ENCODE data around the gene COTL1. TPM values are rescaled to one million over a fixed set of nuclear protein-coding genes. Genes with fewer than 3 reads are reported as not detected.

COTL1 gene
- total RNA-seq, 4 donors from 2014 or later: 34.5 to 42.9 (median 40.7) TPM

DNA sequence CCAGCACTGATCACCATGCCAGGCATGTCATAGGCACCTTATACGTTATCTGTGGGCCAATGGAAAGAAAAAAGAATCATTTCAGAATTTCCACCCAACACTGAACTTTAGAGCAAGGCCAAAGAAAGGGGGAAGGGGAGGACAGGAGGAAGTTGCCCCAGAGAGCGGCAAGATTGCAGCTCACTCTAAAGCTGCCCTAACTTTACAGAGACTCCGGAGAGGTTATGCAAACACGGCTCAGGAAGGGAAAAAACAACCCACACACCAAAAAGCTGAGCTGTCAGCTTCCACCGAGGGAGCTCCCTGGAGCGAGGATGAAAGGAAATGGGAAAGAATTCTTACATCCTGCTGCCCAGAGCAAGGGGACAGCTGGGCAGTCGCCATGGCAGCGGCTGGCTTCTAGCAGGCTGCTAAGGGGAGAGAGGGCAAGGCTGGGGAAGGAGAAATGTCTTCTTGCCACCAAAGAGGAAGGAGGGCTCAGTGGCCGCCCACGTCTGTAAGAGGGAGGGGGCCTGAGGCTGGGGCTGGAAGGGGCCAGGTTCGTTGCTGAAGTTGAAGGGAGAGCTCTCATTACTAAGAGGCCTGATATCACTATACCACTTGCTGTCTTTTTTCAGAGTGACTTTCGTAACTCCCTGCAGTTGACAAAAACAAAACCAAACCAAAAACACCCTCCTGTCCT, 18.2 kb downstream of the COTL1 start:
- intact Hi-C loops (cut with DNase I): no loop called here
- TF ChIP-seq POLR2A (IDR thresholded peaks at IDR 0.05; ENCODE audit: low read depth) (no peak), POLR2AphosphoS5 (IDR thresholded peaks at IDR 0.05) (peak; percentile 21 to 37)
- Histone ChIP-seq H3K4me1 (peaks cover 18 to 82% (median 67%) of the 10 kb centered on the region in 4 donors), H3K27me3 (no peaks in the 10 kb centered on the region), H3K4me3 (peak overlapping the region; percentile 25 to 44 (median 30)), H3K36me3 (no peaks in the 10 kb centered on the region), H3K27ac (replicated peaks in 1 of 4) (peak overlapping the region; percentile 61 to 80 (median 72)), H3K9me3 (no peaks in the 10 kb centered on the region)
- DNase-seq (ENCODE audit: extremely low spot score): no peak
- 8% methylated on average over 12 of the region's 12 CpGs for WGBS

GRCh38 chr16:84598360-84598759, 19.5 kb downstream of the COTL1 start:
- Histone ChIP-seq H3K27ac (replicated peaks in 1 of 4) (peak overlapping the region in 2 of 4 donors; percentile 61 to 75), H3K9me3 (no peaks in the 10 kb centered on the region), H3K27me3 (no peaks in the 10 kb centered on the region), H3K4me3 (no peak overlapping the region), H3K36me3 (no peaks in the 10 kb centered on the region), H3K4me1 (peaks cover 15 to 68% (median 63%) of the 10 kb centered on the region in 4 donors)
- DNase-seq (ENCODE audit: extremely low spot score): no peak
- intact Hi-C loops (cut with DNase I): no loop called here
- no peak for TF ChIP-seq EP300 (IDR thresholded peaks at IDR 0.05)
- TF ChIP-seq, protein P1, sequence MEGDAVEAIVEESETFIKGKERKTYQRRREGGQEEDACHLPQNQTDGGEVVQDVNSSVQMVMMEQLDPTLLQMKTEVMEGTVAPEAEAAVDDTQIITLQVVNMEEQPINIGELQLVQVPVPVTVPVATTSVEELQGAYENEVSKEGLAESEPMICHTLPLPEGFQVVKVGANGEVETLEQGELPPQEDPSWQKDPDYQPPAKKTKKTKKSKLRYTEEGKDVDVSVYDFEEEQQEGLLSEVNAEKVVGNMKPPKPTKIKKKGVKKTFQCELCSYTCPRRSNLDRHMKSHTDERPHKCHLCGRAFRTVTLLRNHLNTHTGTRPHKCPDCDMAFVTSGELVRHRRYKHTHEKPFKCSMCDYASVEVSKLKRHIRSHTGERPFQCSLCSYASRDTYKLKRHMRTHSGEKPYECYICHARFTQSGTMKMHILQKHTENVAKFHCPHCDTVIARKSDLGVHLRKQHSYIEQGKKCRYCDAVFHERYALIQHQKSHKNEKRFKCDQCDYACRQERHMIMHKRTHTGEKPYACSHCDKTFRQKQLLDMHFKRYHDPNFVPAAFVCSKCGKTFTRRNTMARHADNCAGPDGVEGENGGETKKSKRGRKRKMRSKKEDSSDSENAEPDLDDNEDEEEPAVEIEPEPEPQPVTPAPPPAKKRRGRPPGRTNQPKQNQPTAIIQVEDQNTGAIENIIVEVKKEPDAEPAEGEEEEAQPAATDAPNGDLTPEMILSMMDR (IDR thresholded peaks at IDR 0.05): no peak
- TF ChIP-seq POLR2A (IDR thresholded peaks at IDR 0.05; ENCODE audit: low read depth): no peak
- 74% methylated on average over 6 of the region's 6 CpGs for WGBS

DNA sequence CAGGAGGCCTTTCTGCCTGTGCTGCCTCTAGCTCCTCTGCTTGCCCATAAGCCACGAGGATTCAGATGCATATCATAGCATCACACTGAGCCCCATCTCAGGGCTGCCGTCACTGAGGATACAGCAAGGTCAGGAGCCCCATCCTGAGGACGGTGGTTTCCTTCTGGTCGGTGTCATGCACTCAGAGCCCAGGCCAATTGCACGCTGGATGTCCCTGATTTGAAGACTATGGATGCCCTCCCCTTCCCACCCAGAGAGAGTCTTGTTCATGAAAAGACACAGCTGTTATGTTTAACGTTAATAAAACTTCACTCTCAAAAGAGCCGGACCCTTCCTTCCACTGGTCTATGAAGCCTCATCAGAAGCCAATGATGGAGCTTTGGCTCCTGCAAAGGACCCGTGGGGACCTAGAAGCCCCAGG, 19.9 kb downstream of the COTL1 start:
- peak overlapping the region in 2 of 4 donors; percentile 61 to 75 for H3K27ac ChIP-seq (replicated peaks in 1 of 4)

DNA sequence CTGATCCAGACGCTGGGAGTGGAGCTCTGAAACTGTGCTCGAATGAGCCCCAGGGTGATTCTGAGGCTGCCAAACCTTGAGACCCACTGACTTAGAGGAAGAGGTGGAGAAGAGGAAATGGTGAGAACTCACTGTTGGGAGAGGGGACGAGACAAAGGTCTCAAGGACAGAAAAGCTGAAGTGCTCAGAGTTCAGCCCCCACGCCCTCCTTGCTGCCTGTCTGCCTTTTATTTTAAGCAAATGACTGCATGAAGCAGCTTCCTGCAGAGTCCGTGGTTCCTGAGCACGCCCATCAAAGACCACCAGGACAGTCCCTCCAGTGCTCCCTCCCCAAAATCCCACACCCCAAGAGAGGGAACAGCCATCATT, 20.4 kb downstream of the COTL1 start:
- DNase-seq (ENCODE audit: extremely low spot score): no peak
- 73% methylated on average over 6 of the region's 6 CpGs for WGBS
- intact Hi-C loops (cut with DNase I): no loop called here
- no peak for TF ChIP-seq POLR2AphosphoS5 (IDR thresholded peaks at IDR 0.05)
- TF ChIP-seq, protein P1 (IDR thresholded peaks at IDR 0.05): no peak
- no peak for TF ChIP-seq POLR2A (IDR thresholded peaks at IDR 0.05; ENCODE audit: low read depth)
- TF ChIP-seq EP300 (IDR thresholded peaks at IDR 0.05): no peak
- H3K36me3 ChIP-seq: no peaks in the 10 kb centered on the region
- H3K9me3 ChIP-seq: no peaks in the 10 kb centered on the region
- peaks cover 14 to 60% (median 55%) of the 10 kb centered on the region in 4 donors for H3K4me1 ChIP-seq
- H3K27me3 ChIP-seq: no peaks in the 10 kb centered on the region
- no peak overlapping the region for H3K27ac ChIP-seq (replicated peaks in 1 of 4)
- H3K4me3 ChIP-seq: no peak overlapping the region

More for the DNA sequence above, 19.9 kb downstream of the COTL1 start:
- DNase-seq (ENCODE audit: extremely low spot score): no peak
- TF ChIP-seq POLR2A (IDR thresholded peaks at IDR 0.05; ENCODE audit: low read depth): no peak
- no peak for TF ChIP-seq POLR2AphosphoS5 (IDR thresholded peaks at IDR 0.05)
- WGBS: 66% methylated on average over 8 of the region's 8 CpGs
- Histone ChIP-seq H3K4me3 (no peak overlapping the region), H3K4me1 (peaks cover 14 to 64% (median 59%) of the 10 kb centered on the region in 4 donors), H3K27me3 (no peaks in the 10 kb centered on the region), H3K9me3 (no peaks in the 10 kb centered on the region), H3K36me3 (no peaks in the 10 kb centered on the region)
- intact Hi-C loops (cut with DNase I): no loop called here

- Histone ChIP-seq H3K9me3 (no peaks in the 10 kb centered on the region), H3K4me1 (peaks cover 14 to 55% (median 49%) of the 10 kb centered on the region in 4 donors), H3K27me3 (no peaks in the 10 kb centered on the region), H3K4me3 (no peak overlapping the region), H3K36me3 (no peaks in the 10 kb centered on the region), H3K27ac (replicated peaks in 1 of 4) (no peak overlapping the region)
- no peak for TF ChIP-seq EP300 (IDR thresholded peaks at IDR 0.05)
- no peak for DNase-seq (ENCODE audit: extremely low spot score)
- whole genome bisulfite sequencing: 93% methylated on average over 12 of the region's 14 CpGs
- intact Hi-C loops (cut with DNase I): no loop called here
These were observed 20.9 kb downstream of the COTL1 start for GRCh38 chr16:84596801-84597527.

DNA sequence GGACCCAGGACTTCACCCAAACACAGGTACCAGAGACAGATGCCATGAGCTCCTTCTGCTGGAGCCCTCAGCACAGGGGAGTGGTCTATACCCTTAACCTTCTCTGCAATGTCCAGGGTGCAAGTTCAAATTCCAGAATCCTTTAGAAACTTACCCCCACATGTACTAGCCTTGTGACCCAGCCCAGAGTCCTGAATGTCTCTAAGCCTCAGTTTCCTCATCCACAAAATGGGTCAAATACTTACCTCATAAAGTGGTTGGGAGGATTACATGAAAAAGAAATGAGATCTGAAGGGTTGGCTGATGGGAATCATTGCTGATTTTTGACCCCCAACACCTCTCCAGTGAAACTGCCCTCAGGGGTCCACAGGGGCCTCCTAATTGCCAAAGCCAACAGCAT, 21.7 kb downstream of the COTL1 start:
- H3K4me1 ChIP-seq: peaks cover 14 to 46% (median 41%) of the 10 kb centered on the region in 4 donors
- intact Hi-C loops (cut with DNase I): no loop called here
- no peak overlapping the region for H3K4me3 ChIP-seq
- no peak overlapping the region for H3K27ac ChIP-seq (replicated peaks in 1 of 4)
- TF ChIP-seq EP300 (IDR thresholded peaks at IDR 0.05): no peak
- TF ChIP-seq POLR2A (IDR thresholded peaks at IDR 0.05; ENCODE audit: low read depth): no peak
- TF ChIP-seq, protein P1 (IDR thresholded peaks at IDR 0.05): no peak
- no peak for TF ChIP-seq POLR2AphosphoS5 (IDR thresholded peaks at IDR 0.05)
- H3K9me3 ChIP-seq: no peaks in the 10 kb centered on the region
- no peak for DNase-seq (ENCODE audit: extremely low spot score)
- H3K36me3 ChIP-seq: no peaks in the 10 kb centered on the region
- no peaks in the 10 kb centered on the region for H3K27me3 ChIP-seq
